Left ventricle myocardium inferior (tissue), 1 donor: ENCODE measurements around the gene IGSF8. TPM values are rescaled to one million over a fixed set of nuclear protein-coding genes. Genes with fewer than 3 reads are reported as not detected.

Experiments used
- DNase-seq: peaks from one replicate; pipeline ENCODE4 v3.0.0-alpha.2; 2020
- H3K27ac ChIP-seq: fragments of 200-600 bp; replicated peaks from 2 replicates; pipeline ENCODE4 v1.8.0; 2021
- H3K27me3 ChIP-seq: fragments of 200-600 bp; 2 replicates; pipeline ENCODE4 v1.8.0; 2021; ENCODE audit warnings: low read depth
- H3K36me3 ChIP-seq: fragments of 200-600 bp; 2 replicates; pipeline ENCODE4 v1.8.0; 2021
- H3K4me1 ChIP-seq: fragments of 200-600 bp; 2 replicates; pipeline ENCODE4 v1.8.0; 2021
- H3K4me3 ChIP-seq: fragments of 200-600 bp; 2 replicates; pipeline ENCODE4 v1.8.0; 2021; ENCODE audit warnings: mild to moderate bottlenecking, moderate library complexity
- H3K9me3 ChIP-seq: fragments of 200-600 bp; replicated peaks from 2 replicates; pipeline ENCODE4 v1.8.0; 2021
- intact Hi-C: fragments of 100-400 bp; cut with micrococcal nuclease; formaldehyde crosslinking; loops from one replicate; pipeline ENCODE4 v1.11.0; 2022
- long read RNA-seq: library from polyadenylated mRNA; unstranded; transcript quantifications from one replicate; pipeline ENCODE4 v2.0.0, GENCODE V29; 2021
- total RNA-seq: library from RNA; stranded (reverse); fragmentation: NEBNext Ultra II Directional; extraction: Animal tissue kit (Norgen Biotek cat#: 25700); gene quantifications from one replicate; pipeline ENCODE4 v1.2.1, GENCODE V29; 2021
- TF ChIP-seq, protein P1 (sequence below): fragments of 200-600 bp; IDR thresholded peaks from 2 replicates; pipeline ENCODE4 v1.8.0; 2021; ENCODE audit warnings: antibody characterized with exemption, mild to moderate bottlenecking, borderline replicate concordance
- donor health status: DM: no; HTN: yes; CAD: no; lungs with severe emphysema.

The IGSF8 gene, protein sequence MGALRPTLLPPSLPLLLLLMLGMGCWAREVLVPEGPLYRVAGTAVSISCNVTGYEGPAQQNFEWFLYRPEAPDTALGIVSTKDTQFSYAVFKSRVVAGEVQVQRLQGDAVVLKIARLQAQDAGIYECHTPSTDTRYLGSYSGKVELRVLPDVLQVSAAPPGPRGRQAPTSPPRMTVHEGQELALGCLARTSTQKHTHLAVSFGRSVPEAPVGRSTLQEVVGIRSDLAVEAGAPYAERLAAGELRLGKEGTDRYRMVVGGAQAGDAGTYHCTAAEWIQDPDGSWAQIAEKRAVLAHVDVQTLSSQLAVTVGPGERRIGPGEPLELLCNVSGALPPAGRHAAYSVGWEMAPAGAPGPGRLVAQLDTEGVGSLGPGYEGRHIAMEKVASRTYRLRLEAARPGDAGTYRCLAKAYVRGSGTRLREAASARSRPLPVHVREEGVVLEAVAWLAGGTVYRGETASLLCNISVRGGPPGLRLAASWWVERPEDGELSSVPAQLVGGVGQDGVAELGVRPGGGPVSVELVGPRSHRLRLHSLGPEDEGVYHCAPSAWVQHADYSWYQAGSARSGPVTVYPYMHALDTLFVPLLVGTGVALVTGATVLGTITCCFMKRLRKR
- total RNA-seq = 18.2 TPM
- long read RNA-seq, transcript IGSF8-201 (7 exons, 2,343 nt) = major isoform, 45 of 62 reads
- long read RNA-seq, partial matches to known transcripts = 6 of 62 reads
- long read RNA-seq, other reads (novel, unspliced or antisense) = 8 of 62 reads

DNA sequence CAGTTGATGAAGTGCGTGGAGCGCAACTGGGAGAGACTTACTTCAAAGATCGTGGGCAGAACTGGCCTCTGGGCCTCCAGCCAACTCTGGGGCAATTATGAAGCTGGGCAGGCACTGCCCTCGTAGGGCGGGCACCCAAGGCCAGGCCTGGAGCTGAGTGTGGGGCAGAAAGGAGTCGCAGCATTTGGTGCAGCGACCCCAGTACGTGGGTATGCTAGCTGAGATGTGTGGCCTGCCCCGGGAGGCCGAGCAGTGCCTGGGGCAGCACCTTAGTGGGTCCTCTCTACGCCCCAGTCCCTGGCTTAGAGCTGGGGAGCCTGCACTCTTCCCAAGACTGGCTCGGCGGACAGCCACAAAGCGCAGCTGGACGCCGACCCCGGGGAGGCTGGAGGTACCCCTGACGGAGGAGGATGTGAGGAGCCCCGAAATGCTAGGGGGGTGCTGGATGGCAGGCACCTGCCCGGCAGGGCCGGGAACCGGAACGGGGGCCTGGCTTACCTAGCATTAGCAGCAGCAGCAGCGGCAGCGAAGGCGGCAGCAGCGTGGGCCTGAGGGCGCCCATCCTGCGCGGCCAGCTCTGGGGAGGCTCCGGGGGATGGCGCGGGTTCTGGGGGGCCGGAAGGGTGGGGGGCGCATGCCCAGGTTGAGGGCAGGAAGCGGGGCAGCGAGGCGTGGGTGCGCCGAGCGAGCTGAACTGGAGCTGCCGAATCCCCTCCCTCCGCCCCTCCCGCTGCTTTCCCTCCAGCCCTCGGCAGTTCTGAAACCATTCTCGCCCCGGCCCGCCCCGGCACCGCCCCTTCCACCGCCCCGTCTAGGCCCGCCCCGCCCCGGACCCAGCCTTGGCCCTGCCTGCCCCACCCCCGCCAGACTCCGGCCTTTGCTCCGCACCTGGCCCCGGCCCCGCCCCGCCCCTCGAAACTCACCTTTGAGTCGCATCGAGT lies at the start of gene IGSF8:
TSS of gene IGSF8 (minus strand) at position 709 of the 941 bp plus-strand sequence. CDS start at position 562, 147 bp downstream.
- peak within 1 kb of the TSS; percentile 95 for H3K27ac ChIP-seq
- DNase-seq = peak; percentile 94
- no peaks in the 10 kb centered on the region for H3K27me3 ChIP-seq
- intact Hi-C loops = no loop called here
- H3K4me3 ChIP-seq = peak within 1 kb of the TSS; percentile 78
- H3K9me3 ChIP-seq = no peaks in the 10 kb centered on the region
- peaks cover 7% of the 10 kb centered on the region for H3K36me3 ChIP-seq
- H3K4me1 ChIP-seq = peaks cover 57% of the 10 kb centered on the region
- TF ChIP-seq, protein P1, sequence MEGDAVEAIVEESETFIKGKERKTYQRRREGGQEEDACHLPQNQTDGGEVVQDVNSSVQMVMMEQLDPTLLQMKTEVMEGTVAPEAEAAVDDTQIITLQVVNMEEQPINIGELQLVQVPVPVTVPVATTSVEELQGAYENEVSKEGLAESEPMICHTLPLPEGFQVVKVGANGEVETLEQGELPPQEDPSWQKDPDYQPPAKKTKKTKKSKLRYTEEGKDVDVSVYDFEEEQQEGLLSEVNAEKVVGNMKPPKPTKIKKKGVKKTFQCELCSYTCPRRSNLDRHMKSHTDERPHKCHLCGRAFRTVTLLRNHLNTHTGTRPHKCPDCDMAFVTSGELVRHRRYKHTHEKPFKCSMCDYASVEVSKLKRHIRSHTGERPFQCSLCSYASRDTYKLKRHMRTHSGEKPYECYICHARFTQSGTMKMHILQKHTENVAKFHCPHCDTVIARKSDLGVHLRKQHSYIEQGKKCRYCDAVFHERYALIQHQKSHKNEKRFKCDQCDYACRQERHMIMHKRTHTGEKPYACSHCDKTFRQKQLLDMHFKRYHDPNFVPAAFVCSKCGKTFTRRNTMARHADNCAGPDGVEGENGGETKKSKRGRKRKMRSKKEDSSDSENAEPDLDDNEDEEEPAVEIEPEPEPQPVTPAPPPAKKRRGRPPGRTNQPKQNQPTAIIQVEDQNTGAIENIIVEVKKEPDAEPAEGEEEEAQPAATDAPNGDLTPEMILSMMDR = no peak

DNA sequence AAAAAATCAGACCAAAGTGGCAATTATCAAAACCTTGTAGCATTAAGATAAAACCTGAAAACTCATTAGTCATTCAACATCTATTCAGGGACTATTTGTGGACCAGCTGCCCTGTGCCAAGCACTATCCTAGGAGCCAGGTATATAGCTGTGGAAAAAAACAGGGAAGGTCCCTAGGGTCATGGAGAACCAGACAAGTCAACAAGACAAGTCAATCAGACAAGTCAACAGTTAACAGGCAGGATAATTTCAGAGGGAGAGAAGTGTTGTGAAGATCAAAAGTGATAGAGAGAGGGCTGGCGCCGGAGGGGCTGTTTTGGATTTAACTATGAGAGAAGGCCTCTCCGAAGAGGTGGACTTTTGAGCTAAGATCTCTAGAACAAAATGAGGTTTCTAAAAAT lies 49.7 kb upstream of the IGSF8 start:
- H3K36me3 ChIP-seq = no peaks in the 10 kb centered on the region
- intact Hi-C loops = no loop called here
- no peak for DNase-seq
- TF ChIP-seq, protein P1 = no peak
- peaks cover 14% of the 10 kb centered on the region for H3K4me1 ChIP-seq
- no peak overlapping the region for H3K4me3 ChIP-seq
- H3K9me3 ChIP-seq = no peaks in the 10 kb centered on the region
- no peak overlapping the region for H3K27ac ChIP-seq
- H3K27me3 ChIP-seq = no peaks in the 10 kb centered on the region

DNA sequence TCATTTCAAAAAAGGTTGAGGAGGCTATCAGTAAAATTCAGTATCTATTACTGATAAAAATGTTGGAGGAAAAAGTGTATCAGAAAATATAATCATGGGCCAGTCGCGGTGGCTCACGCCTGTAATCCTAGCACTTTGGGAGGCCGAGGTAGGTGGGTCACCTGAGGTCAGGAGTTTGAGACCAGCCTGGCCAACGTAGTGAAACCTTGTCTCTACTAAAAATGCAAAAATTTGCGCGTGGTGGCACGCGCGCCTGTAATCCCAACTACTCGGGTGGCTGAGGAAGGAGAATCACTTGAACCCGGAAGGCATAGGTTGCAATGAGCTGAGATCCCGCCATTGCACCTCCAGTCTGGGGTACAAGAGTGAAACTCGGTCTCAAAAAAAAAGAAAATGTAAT lies 47.7 kb upstream of the IGSF8 start:
- H3K9me3 ChIP-seq = no peaks in the 10 kb centered on the region
- H3K27me3 ChIP-seq = no peaks in the 10 kb centered on the region
- TF ChIP-seq, protein P1 = no peak
- intact Hi-C loops = no loop called here
- peaks cover 14% of the 10 kb centered on the region for H3K4me1 ChIP-seq
- H3K36me3 ChIP-seq = peaks cover 14% of the 10 kb centered on the region
- no peak overlapping the region for H3K27ac ChIP-seq
- H3K4me3 ChIP-seq = no peak overlapping the region
- DNase-seq = no peak

DNA sequence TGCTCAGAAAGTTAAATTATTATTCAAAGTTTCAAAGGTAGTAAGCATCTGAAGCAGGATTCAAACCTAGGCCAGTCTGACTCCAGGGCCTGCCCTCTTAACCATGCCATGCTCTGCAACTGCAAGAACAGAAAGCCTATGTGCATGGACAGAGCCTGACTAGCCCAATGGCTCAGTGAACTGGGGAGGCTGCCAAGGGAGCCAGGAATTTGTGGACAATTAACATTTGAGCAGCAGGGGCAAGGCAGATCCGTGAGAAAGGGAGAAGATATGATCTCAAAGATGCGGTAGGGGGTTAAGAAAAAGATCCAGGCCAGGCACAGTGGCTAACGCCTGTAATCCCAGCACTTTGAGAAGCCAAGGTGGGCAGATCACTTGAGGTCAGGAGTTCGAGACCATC lies 46.5 kb upstream of the IGSF8 start:
- H3K4me1 ChIP-seq = peaks cover 13% of the 10 kb centered on the region
- DNase-seq = no peak
- intact Hi-C loops = no loop called here
- no peak overlapping the region for H3K27ac ChIP-seq
- peaks cover 25% of the 10 kb centered on the region for H3K36me3 ChIP-seq
- TF ChIP-seq, protein P1 = no peak
- no peak overlapping the region for H3K4me3 ChIP-seq
- H3K9me3 ChIP-seq = no peaks in the 10 kb centered on the region
- H3K27me3 ChIP-seq = no peaks in the 10 kb centered on the region

DNA sequence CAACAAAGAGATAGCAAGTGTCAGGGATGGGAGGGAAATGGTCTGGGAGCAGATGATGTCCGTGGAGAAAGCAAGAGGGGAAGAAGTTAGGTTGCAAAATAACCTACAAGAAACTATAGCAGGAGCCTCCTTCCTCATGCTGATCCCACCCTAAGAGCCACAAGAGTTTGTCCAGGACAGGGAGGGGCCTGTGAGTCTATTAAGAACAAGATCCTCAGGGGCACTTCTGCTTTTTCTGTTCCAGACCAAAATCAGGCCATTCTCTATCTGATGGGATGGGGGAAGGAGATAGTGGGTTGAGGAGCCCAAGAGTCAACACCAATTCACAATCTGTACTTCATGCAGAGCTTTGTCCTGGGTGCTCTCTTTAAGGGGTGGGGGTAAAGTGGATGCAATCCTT lies 45.3 kb upstream of the IGSF8 start:
- Histone ChIP-seq H3K4me1 (peaks cover 7% of the 10 kb centered on the region), H3K4me3 (no peak overlapping the region), H3K27ac (no peak overlapping the region), H3K36me3 (peaks cover 38% of the 10 kb centered on the region), H3K9me3 (no peaks in the 10 kb centered on the region), H3K27me3 (no peaks in the 10 kb centered on the region)
- TF ChIP-seq, protein P1 = no peak
- intact Hi-C loops = no loop called here
- DNase-seq = no peak
